Measurements from ENCODE around the gene USB1.

USB1 gene

DNA sequence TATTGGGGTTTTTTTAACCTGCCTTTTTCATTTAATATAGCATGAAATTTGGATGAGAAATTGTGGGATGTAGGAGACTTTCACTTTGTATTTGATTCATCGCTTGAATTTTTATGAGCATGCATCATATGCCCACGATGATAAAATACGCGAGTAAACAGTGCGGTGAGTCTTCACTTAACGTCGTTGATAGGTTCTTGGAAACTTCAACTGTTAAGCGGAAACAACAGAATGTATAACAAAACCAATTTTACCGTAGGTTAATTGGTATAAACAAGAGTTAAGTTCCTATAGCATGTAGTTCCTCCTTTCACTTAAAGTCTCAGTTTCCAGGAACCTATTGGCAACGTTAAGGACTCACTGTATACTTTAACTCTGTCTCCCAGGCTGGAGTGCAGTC is 53.1 kb downstream of the USB1 start:
- peak; percentile 70 for DNase-seq
- in situ Hi-C loops (cut with MboI; ENCODE audit: low pct_unique_long_range_greater_than_20kb, low sequenced_read_pairs) = no loop called here

DNA sequence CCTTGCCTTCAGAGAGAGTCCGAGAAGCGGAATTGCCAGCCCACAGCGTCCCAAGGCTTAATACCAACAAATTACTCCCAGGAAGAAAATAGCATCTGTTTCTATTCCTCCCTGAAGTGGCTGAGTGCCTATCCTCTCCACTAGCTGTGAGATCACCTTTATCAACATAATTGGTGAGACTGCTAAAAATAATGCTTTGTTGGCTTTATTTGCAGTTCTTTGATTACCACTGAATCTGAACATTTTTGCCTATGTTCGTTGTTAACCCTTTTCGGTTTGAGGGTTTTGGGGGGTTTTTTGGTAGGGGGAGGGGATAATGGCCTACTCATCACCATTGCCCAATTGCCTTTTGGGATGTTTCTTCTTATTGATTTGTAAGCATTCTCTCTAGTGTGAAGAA is 55.4 kb downstream of the USB1 start:
- in situ Hi-C loops (cut with MboI; ENCODE audit: low pct_unique_long_range_greater_than_20kb, low sequenced_read_pairs) = no loop called here

DNA sequence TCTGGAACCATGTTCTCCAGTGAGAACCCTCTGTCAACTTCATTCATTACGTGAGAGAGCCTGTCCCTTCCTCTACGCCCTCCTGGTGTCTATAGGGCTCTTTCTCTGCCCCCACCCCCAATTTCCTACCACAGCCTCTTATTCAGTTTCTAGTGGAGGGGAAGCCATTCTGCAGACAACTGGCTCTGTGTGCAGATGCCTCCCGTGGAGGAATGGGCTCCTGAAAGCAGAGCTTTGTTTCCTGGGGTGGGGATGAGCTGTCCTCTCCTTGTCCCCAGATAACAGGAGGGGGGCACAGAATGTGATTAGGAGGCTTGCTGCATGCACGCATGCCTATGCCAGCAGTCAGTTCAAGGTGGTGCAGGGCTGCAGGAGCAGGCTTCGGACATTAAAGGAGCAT is 55.9 kb downstream of the USB1 start:
- in situ Hi-C loops (cut with MboI; ENCODE audit: low pct_unique_long_range_greater_than_20kb, low sequenced_read_pairs) = no loop called here
- no peak for DNase-seq

More for the DNA sequence above, 55.4 kb downstream of the USB1 start:
- no peak for DNase-seq

DNA sequence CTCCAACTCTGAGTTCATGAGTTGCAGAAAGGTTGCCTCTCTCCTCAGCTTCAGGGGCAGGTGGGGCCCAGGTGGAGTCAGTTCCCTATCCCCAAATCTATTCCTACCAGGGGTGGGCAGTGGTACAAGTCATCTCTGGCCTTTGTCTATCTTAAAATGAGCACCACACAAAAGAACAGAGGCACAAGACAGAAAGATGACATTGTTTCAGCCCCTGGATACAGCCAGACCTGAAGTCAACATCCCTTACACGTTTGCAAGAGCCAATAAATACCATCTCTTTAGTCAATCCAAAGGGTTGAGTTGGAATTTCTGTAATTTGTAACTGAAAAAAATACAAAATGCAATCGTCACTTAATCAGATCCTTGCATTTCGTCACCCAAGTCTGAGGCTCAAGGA is 56.6 kb downstream of the USB1 start:
- in situ Hi-C loops (cut with MboI; ENCODE audit: low pct_unique_long_range_greater_than_20kb, low sequenced_read_pairs) = no loop called here

DNA sequence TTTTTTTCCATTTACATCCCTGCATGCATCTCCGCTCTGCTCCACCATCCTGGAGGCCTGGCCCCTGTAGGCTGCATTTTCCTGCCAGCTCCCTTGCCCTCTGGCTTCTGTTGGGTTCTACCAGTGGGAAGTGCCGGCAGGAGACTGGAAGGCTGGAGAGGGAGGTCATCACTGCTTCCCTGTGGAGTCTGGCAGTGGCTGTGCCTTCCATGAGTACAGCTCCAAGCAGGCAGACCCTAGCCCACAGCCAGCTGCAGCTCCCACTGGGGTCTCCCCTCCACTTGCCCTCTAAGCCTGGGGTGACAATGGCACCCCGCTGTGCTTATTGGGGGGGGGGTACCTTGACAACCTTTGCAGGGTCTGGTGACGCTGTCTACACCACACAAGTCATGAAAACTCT is 61.6 kb downstream of the USB1 start:
- in situ Hi-C loops (cut with MboI; ENCODE audit: low pct_unique_long_range_greater_than_20kb, low sequenced_read_pairs) = no loop called here
- no peak for DNase-seq

More for the DNA sequence above, 56.6 kb downstream of the USB1 start:
- DNase-seq = no peak

DNA sequence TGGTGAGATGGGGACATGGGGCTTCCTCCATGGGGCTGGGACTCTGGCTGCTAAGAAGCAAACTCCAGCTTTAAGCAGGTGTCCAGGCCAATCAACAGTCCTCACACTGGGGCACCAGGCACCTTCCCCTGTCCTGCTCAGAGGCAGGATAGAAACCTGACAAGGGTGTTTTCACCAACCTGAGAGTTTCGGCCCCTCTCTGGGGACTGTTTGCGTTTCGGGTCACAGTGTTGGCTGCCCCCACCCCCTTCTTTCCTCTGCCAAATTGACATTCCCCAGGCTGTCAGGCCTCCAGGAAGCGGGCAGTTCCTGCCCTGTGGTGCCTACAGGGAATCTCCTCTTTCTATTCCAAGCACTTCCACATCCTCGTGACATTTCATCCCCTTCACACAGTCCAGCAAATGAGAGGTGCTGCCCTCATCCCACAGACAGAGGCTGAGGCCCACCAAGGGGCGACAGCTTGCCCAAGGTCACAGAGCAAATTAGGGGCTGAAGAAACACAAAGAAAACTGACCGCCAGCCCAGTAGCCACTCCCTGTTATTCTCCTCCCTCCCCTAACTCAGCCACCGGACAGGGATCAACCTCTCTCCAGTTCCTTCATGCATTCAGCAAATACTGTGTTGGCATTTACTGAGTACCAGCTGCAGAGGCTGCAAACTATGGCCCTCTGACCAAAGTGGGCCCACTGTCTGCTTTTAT is 62.3 kb downstream of the USB1 start:
- no peak for DNase-seq
- in situ Hi-C loops (cut with MboI; ENCODE audit: low pct_unique_long_range_greater_than_20kb, low sequenced_read_pairs) = no loop called here

DNA sequence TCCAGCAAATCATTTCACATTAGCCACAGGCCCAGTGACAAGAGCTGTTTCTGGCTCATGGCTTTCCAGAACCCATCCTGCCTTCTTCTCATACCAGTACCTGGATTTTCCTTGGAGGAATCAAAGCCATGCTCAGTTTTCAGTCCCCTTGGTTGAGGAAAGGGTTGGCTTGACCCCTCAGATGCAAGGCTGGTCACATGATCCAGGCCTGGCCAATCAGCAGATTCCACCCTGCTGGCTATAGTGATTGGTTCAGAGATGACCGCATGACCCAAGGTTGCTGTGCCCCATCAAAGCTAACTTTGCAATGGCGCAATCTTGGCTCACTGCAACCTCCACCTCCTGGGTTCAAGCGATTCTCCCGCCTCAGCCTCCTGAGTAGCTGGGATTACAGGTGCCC is 69.4 kb downstream of the USB1 start:
- in situ Hi-C loops (cut with MboI; ENCODE audit: low pct_unique_long_range_greater_than_20kb, low sequenced_read_pairs) = no loop called here
- DNase-seq = no peak

All from KBM-7 (cell line).